LNCAP (cell line): ENCODE data around the gene EFHB.

ENCODE experiments used
- TF ChIP-seq, protein P1 (sequence below): fragments of 450-650 bp; IDR thresholded peaks from 2 replicates; pipeline ENCODE4 v1.5.1; 2017; ENCODE audit warnings: mild to moderate bottlenecking

The EFHB gene

GRCh38 chr3:19959505-19959904 lies 25.5 kb upstream of the EFHB start:
- TF ChIP-seq, protein P1, sequence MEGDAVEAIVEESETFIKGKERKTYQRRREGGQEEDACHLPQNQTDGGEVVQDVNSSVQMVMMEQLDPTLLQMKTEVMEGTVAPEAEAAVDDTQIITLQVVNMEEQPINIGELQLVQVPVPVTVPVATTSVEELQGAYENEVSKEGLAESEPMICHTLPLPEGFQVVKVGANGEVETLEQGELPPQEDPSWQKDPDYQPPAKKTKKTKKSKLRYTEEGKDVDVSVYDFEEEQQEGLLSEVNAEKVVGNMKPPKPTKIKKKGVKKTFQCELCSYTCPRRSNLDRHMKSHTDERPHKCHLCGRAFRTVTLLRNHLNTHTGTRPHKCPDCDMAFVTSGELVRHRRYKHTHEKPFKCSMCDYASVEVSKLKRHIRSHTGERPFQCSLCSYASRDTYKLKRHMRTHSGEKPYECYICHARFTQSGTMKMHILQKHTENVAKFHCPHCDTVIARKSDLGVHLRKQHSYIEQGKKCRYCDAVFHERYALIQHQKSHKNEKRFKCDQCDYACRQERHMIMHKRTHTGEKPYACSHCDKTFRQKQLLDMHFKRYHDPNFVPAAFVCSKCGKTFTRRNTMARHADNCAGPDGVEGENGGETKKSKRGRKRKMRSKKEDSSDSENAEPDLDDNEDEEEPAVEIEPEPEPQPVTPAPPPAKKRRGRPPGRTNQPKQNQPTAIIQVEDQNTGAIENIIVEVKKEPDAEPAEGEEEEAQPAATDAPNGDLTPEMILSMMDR, result no peak

- TF ChIP-seq, protein P1, result no peak
Measured at GRCh38 chr3:19954676-19955075, 20.7 kb upstream of the EFHB start.

DNA sequence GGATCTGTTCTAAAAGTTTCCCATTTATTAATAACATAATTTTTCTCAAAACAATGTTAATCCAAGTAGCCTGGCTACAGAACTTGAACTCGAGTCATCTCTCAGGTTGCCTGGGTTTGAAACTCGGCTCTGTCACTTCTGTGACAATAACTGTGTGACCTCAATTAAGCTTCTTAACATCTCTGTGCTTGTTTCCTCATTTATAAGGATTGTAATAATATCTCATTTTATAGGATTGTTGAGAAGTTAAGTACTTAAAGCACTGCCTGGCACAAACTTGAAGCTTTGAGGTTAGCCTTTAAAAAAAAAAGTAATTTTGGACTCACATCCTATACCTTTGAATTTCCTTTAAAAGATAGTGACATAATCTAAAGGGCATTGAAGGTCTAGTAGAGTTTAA lies 16.3 kb upstream of the EFHB start:
- TF ChIP-seq, protein P1, result no peak

DNA sequence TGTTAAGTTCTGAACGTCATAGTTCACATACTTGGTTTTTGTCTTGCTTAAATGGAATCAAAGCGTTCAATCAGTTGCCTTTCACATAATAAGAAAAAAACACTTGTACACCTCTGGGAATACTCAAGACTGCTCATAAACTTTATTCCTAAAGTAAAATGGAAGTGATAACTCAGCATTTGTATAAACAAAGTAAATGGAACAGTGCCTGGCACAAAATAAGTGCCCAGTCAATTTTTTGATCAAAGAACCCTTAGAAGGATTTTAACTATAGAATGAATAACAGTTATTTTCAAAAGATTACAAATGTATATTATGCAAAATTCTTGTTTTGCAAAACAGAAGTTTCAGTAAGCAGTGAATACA lies 14.2 kb upstream of the EFHB start:
- TF ChIP-seq, protein P1, result no peak

- TF ChIP-seq, protein P1, result no peak
Measured at GRCh38 chr3:19947549-19948225, 13.7 kb upstream of the EFHB start.

- TF ChIP-seq, protein P1, result no peak
Measured at GRCh38 chr3:19946832-19947548, 13.0 kb upstream of the EFHB start, which contains the start of gene RAB5A. TSS of gene RAB5A (plus strand) at chr3:19947097. CDS start at chr3:19950899, 3,802 bp downstream.

DNA sequence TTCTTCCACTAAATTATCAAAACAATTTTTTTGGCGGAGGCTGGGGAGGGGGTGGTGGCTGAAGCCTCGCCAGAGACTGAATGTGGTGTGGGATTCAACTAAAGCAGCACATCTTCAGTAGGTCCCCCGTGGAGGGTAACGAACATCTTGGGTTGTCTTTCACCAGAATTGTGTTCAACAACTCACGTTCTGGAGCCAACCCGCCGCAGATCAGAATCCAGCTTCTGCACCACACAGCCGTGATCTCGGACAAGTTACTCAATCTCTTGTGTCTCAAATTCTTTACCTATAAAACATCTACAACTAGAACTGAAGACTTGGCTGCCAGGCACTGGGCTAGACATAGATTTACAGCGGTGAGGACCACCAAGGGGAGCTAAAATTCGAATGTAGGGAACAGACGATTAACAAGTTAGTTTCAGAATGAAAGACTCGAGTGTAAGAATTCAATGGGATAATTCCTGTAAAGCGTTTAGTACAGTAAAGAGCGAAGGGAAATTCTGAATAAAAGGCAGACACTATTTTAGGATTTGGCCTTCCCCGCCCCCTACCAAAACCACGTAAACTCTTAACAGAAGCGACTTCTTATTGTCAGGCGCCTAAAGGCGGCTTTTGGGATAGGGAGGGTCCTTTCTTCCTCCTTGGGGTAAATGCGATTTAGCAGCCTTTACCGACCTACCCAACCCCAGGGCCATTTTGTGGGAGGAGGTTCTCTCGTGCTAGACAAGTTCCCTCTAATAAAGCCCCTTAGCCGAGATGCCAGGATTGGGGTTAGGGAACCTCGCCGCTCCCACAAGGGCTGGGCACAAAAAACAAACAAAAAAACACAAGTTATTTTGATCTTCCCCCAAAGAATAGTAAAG lies 12.2 kb upstream of the EFHB start:
- TF ChIP-seq, protein P1, result no peak
